Hepatocyte (in vitro differentiated cells): ENCODE measurements around the gene HOTAIR.

Source experiments
- CTCF ChIP-seq: fragments of 200-600 bp; sonication (generic); IDR thresholded peaks from 2 replicates; pipeline ENCODE4 v1.5.1; 2016; ENCODE audit warnings: antibody characterized with exemption, mild to moderate bottlenecking; ENCODE audit not compliant: poor library complexity
- EZH2phosphoT487 ChIP-seq: fragments of 200-600 bp; sonication (generic); IDR thresholded peaks from one replicate; pipeline ENCODE4 v1.6.1; 2018; ENCODE audit warnings: antibody characterized with exemption, mild to moderate bottlenecking, low read depth, moderate library complexity; ENCODE audit not compliant: unreplicated experiment, severe bottlenecking

GRCh38 chr12:53937099-53937498, 37.7 kb downstream of the HOTAIR start:
- no peak for TF ChIP-seq CTCF
- no peak for TF ChIP-seq EZH2phosphoT487
